GM18861 (cell line): ENCODE results near the gene RFX4.

Experiments
- ATAC-seq: cut with Tn5 transposase; IDR thresholded peaks from one replicate; pipeline ENCODE4 v1.9.1; 2021; ENCODE audit not compliant: unreplicated experiment

Gene RFX4

GRCh38 chr12:106645465-106646330, 62.9 kb downstream of the RFX4 start:
- ATAC-seq: no peak

- no peak for ATAC-seq
Observed at GRCh38 chr12:106646472-106646871, 63.7 kb downstream of the RFX4 start.

DNA sequence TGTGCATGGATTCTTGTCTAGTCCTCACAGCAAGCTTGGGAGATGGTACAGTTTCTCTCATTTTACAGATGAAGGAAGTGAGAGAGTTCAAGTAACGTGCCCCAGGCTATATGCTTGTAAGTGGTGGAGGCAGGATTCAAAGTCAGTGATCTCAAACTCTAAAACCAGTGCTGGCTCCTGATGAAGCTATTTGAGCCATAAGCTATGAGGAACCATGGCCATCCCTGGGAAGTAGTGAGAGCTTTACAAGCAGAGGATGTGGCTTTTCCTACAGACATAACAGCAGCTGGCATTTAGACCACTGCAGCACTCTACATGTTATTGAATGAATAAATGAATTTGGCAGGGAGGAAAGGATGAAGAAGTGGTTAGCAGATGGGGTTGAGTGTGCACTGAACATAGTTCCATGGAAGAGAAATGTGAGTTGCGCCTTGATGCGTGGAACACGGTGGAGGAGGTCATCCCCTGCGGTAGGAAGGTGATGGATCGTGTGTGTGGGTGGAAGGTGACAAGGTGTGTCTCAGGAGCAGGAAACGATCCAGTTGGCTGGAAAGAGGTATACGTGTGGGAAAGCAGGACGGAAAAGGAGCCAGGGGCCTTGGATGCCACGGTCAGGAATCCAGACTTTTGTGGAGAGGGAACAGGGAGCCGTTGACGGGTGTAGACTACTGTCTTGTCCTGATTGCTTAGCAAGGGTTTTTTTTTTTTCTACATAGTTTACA, 65.2 kb downstream of the RFX4 start:
- ATAC-seq: no peak

- ATAC-seq: no peak
Observed at GRCh38 chr12:106648736-106649135, 65.9 kb downstream of the RFX4 start.

DNA sequence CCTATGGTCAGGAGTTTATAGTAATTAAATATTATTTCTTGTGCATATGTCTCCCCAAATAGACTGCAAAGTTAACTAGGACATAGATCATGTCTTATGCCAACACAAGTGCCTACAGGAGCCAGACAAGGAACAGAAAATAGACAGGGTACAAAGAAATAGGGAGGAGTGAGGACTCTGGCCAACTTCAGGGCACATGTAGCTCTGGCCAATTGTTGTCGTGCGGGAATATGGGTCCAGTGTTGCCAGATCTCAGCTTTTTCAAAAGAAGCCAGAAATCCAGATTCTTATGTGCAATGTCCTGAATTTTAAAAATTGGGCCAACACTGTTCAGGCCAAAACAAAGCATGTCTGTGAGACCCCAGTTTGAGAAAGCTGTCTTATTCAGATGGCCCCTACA, 68.7 kb downstream of the RFX4 start:
- no peak for ATAC-seq

- ATAC-seq: no peak
Observed at GRCh38 chr12:106652510-106653015, 69.8 kb downstream of the RFX4 start.

GRCh38 chr12:106655577-106655976, 72.8 kb downstream of the RFX4 start:
- ATAC-seq: no peak

DNA sequence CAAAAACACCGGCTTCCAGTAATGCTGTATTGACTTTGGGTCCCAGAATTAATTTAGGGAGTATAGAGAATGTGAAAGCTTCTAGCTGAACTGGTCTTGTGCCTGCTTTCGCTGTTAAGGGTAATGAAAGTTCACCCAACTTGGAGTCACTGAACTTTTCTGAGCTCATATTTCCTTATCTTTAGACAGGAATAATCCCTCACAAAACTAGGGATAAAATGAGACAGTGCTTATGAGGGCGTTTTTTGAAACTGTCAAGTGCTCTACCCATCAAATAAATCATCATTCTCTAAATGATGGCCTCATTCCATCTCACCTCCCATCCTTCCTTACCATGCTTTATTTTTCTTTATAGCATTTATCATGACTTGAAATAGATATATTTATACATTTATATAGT, 74.7 kb downstream of the RFX4 start:
- ATAC-seq: no peak

- no peak for ATAC-seq
Observed at GRCh38 chr12:106663385-106663784, 80.6 kb downstream of the RFX4 start.

- no peak for ATAC-seq
Observed at GRCh38 chr12:106669216-106669615, 86.4 kb downstream of the RFX4 start.

- ATAC-seq: no peak
Observed at GRCh38 chr12:106670131-106670530, 87.3 kb downstream of the RFX4 start.

DNA sequence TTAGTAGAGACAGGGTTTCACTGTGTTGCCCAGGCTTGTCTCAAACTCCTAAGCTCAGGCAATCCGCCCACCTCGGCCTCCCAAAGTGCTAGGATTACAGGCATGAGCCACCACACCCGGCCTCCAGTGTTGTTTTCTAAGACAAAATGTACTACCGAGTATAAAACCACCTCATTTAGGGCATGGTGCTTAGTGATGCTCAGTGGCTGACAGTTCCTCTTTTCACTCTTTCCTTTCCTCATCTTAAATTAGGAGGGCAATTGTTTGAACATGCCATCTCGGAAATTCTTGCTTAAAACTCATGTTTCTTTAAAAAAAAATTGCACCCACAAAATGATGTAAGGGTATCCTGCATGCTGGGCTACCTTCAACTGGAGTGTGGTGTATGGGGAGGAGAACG, 89.0 kb downstream of the RFX4 start:
- ATAC-seq: no peak

DNA sequence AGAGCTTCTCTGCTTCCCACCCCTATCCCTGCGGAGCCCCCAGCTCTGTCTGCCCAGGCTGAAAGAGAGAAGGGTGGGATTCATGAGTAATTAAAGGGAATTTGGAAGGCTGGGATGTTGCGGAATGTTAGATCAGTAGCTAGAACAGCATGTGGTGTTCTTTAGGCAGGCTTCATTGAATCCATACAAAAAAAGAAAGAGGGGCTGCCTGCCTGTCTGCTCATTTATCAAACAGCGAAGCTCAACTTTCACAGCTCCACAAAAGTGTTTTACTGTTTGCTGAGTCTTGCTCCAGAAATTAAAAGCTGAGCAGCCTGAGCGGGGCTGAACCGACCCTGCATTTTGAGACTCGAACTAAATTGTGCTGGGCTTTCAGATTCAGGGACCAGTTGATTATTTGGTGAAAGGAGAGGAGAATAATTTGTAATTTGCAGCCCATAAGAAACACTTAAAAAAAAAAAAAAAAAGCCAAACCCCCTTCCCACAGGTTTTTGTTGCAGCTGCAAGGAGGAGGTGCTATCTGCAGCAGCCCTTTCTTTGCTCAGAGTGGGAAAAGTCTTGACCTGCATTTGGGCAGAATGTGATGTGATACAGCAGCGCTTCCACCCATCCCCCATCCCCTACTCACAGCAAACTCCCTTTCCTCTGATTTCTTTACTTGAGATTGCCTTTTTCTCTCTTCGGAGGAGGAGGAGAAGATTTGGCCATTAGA, 89.7 kb downstream of the RFX4 start:
- ATAC-seq: no peak

DNA sequence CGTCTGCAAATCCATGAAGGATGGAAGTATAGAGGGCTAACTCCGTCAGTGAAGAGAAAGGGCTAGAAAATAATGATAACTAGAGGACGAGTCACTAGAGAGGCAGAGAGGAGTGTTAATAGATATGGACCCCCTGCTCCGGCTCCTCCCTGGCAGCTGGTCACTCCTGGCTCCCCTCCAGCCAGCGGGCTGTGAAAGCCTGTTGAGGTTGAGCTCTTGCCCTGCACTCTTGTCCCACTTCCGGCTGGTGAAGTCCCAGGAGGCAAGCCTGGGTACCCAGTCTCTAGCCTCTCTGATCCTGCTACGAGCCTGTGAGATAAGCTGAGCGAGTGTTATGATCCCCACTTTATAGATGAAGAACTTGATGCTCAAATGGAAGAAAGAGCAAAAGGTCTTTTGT, 90.3 kb downstream of the RFX4 start:
- ATAC-seq: no peak

- no peak for ATAC-seq
Observed at GRCh38 chr12:106675651-106676435, 93.0 kb downstream of the RFX4 start.

GRCh38 chr12:106679574-106679973, 96.8 kb downstream of the RFX4 start:
- no peak for ATAC-seq

DNA sequence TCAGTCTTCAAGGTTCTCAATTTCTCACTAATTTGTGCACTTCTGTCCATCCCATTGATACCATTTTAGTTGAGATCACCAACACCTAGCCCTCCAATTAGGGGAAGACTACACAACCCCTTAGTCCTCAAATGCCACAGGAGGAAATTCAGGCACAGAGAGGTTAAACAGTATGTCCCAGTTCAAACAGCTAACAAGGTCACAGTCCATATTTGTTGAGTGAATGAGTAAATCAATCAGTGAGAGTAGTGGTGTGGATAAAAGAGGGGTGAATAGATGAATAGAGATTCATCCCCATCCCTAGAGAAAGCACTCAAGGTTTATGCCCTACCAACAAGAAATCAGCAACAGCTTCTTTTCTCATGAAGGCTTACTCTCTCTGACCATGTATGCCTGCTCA, 97.5 kb downstream of the RFX4 start:
- ATAC-seq: no peak

DNA sequence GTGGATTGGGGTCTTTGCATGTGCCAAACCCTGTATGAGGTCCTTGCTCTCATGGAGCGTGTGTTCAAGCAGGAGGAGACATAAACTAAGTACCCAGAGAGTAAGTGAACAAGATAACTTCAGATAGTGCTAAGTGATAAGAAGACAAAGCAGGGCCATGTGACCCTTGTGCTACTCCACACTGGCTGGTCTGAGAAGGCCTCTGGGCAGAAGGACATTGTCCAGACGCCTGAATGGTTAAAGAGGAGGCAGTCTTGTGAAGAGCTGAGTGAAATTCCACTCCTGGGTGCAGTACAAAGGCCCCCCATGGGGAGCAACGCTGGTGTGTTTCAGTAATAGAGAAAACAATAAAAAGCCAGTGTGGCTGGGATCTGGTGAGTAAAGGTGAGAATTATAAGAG, 98.4 kb downstream of the RFX4 start:
- no peak for ATAC-seq

- ATAC-seq: no peak
Observed at GRCh38 chr12:106682594-106683234, 99.9 kb downstream of the RFX4 start.

- ATAC-seq: no peak
Observed at GRCh38 chr12:106684497-106684896, 101.7 kb downstream of the RFX4 start.
